SK-N-SH (cell line): ENCODE data around the gene ST6GALNAC5. TPM values are rescaled to one million over a fixed set of nuclear protein-coding genes. Genes with fewer than 3 reads are reported as not detected.

Source experiments
- CTCF ChIA-PET: fragments of 300-600, 350-600 bp; formaldehyde crosslinking; extraction: SDS; loops from one replicate; lab custom pipeline; 2021; lab: Yijun Ruan, JAX
- POLR2A ChIA-PET: fragments of 350-600 bp; sonication (Branson Sonifier 250); formaldehyde crosslinking; extraction: SDS; loops from one replicate; lab custom pipeline; 2020; ENCODE audit warnings: antibody characterized with exemption, inconsistent platforms; lab: Yijun Ruan, JAX
- DNase-seq: peaks from one replicate; pipeline ENCODE4 v3.0.0; 2012
- H2AFZ ChIP-seq: fragments of 200-600 bp; sonication (generic); 2 replicates; pipeline ENCODE4 v1.8.1; 2016; ENCODE audit warnings: antibody characterized with exemption, mild to moderate bottlenecking, low read depth
- H3F3A ChIP-seq: fragments of 200-600 bp; sonication (generic); replicated peaks from 2 replicates; pipeline ENCODE3; 2016; ENCODE audit warnings: antibody characterized with exemption, mild to moderate bottlenecking; ENCODE audit not compliant: insufficient read depth
- H3K27ac ChIP-seq, 2 experiments: fragments of 200-500 bp in 1 of 2; fragments of 200-600 bp in 1 of 2; sonication (Bioruptor generic) in 1 of 2; sonication (generic), shearing (Covaris generic) in 1 of 2; 2 replicates each; pipeline versions ENCODE4 v1.5.1 to v1.6.1; 2014 to 2016; ENCODE audit warnings: low read depth in 2 of 2, inconsistent platforms in 1 of 2, low read length in 1 of 2, mild to moderate bottlenecking in 1 of 2, mixed read lengths in 1 of 2
- H3K27me3 ChIP-seq: fragments of 200-600 bp; sonication (generic), shearing (Covaris generic); 2 replicates; pipeline ENCODE4 v1.6.1; 2016; ENCODE audit warnings: mixed run types; ENCODE audit not compliant: insufficient read depth
- H3K36me3 ChIP-seq, 2 experiments: fragments of 200-500 bp in 1 of 2; fragments of 200-600 bp in 1 of 2; sonication (Bioruptor generic) in 1 of 2; sonication (generic) in 1 of 2; replicated peaks in 1 of 2; 2 replicates each; pipeline versions ENCODE3 to v1.5.1; 2014 to 2016; ENCODE audit warnings: low read length in 1 of 2, mild to moderate bottlenecking in 1 of 2; ENCODE audit not compliant: insufficient read depth in 2 of 2, control insufficient read depth in 1 of 2
- H3K4me1 ChIP-seq, 2 experiments: fragments of 200-500 bp in 1 of 2; fragments of 200-600 bp in 1 of 2; sonication (Bioruptor generic) in 1 of 2; sonication (generic), shearing (Covaris generic) in 1 of 2; 2 replicates each; pipeline versions ENCODE4 v1.5.1 to v1.6.1; 2014 to 2016; ENCODE audit warnings: low read depth in 1 of 2, low read length in 1 of 2, mixed run types in 1 of 2; ENCODE audit not compliant: insufficient read depth in 2 of 2, control insufficient read depth in 1 of 2
- H3K4me2 ChIP-seq: fragments of 200-600 bp; sonication (generic), shearing (Covaris generic); 2 replicates; pipeline ENCODE4 v1.6.1; 2017; ENCODE audit warnings: mixed run types
- H3K4me3 ChIP-seq, 2 experiments: fragments of 200-500 bp in 1 of 2; fragments of 200-600 bp in 1 of 2; sonication (Bioruptor generic) in 1 of 2; sonication (generic), shearing (Covaris generic) in 1 of 2; 2 replicates each; pipeline versions ENCODE4 v1.5.1 to v1.8.1; 2014 to 2016; ENCODE audit warnings: low read depth in 2 of 2, inconsistent platforms in 1 of 2, low read length in 1 of 2, mild to moderate bottlenecking in 1 of 2, mixed read lengths in 1 of 2, moderate library complexity in 1 of 2
- H3K79me2 ChIP-seq: fragments of 200-600 bp; sonication (generic); 2 replicates; pipeline ENCODE4 v1.8.1; 2017; ENCODE audit warnings: mild to moderate bottlenecking; ENCODE audit not compliant: insufficient read depth
- H3K9ac ChIP-seq: fragments of 200-600 bp; sonication (generic); 2 replicates; pipeline ENCODE4 v1.6.1; 2017; ENCODE audit warnings: mixed run types
- H3K9me2 ChIP-seq: fragments of 200-600 bp; sonication (generic); 2 replicates; pipeline ENCODE4 v1.6.1; 2017; ENCODE audit warnings: mixed run types
- H3K9me3 ChIP-seq: fragments of 200-600 bp; sonication (generic); 2 replicates; pipeline ENCODE4 v1.6.1; 2017; ENCODE audit warnings: mixed run types, mild to moderate bottlenecking, moderate library complexity
- H4K20me1 ChIP-seq: fragments of 200-600 bp; sonication (generic); 2 replicates; pipeline ENCODE4 v1.6.1; 2017; ENCODE audit warnings: mild to moderate bottlenecking, mixed run types; ENCODE audit not compliant: insufficient read depth
- CHD2 ChIP-seq: fragments of 150-350 bp; IDR thresholded peaks from 2 replicates; pipeline ENCODE4 v1.6.1; 2018; ENCODE audit warnings: low read length; ENCODE audit not compliant: partially characterized antibody
- FOXJ3 ChIP-seq: sonication (generic); formaldehyde crosslinking; IDR thresholded peaks from 2 replicates; pipeline ENCODE4 v1.5.1; 2020; ENCODE audit warnings: mild to moderate bottlenecking, missing genetic modification reagents
- POLR2AphosphoS5 ChIP-seq: IDR thresholded peaks from 2 replicates; pipeline ENCODE4 v1.6.1; 2012; ENCODE audit warnings: low read depth, low read length
- RAD21 ChIP-seq: IDR thresholded peaks from 2 replicates; pipeline ENCODE4 v1.6.1; 2012; ENCODE audit warnings: mild to moderate bottlenecking, low read length
- YY1 ChIP-seq: IDR thresholded peaks from 2 replicates; pipeline ENCODE4 v1.4.0; 2012; ENCODE audit warnings: low read depth, mild to moderate bottlenecking
- WGBS: methylation state at CpG from one replicate; pipeline ENCODE4 v1.1.6; 2017; ENCODE audit warnings: low lambda C conversion rate; 5-methylcytosine and 5-hydroxymethylcytosine counted together
- polyA plus RNA-seq, 3 experiments: library from polyadenylated mRNA; depleted of rRNA; stranded (reverse); fragments of >200 nt; gene quantifications; 2 replicates each; pipeline ENCODE4 v1.2.3, GENCODE V29; 2012
- TF ChIP-seq, protein P1 (sequence below): IDR thresholded peaks from 2 replicates; pipeline ENCODE4 v1.4.0; 2012; ENCODE audit warnings: low read depth, borderline replicate concordance
- TF ChIP-seq, protein P2 (sequence below): IDR thresholded peaks from 2 replicates; pipeline ENCODE4 v1.6.1; 2012; ENCODE audit warnings: mild to moderate bottlenecking, low read depth, low read length, moderate library complexity
- TF ChIP-seq, protein P3 (sequence below): fragments of 150-350 bp; IDR thresholded peaks from 2 replicates; pipeline ENCODE4 v1.6.1; 2016; ENCODE audit warnings: mild to moderate bottlenecking, low read depth, low read length

The ST6GALNAC5 gene
- polyA plus RNA-seq, 1 of the 3 experiments (the other 2 are of a cell fraction) = 10.6 TPM

DNA sequence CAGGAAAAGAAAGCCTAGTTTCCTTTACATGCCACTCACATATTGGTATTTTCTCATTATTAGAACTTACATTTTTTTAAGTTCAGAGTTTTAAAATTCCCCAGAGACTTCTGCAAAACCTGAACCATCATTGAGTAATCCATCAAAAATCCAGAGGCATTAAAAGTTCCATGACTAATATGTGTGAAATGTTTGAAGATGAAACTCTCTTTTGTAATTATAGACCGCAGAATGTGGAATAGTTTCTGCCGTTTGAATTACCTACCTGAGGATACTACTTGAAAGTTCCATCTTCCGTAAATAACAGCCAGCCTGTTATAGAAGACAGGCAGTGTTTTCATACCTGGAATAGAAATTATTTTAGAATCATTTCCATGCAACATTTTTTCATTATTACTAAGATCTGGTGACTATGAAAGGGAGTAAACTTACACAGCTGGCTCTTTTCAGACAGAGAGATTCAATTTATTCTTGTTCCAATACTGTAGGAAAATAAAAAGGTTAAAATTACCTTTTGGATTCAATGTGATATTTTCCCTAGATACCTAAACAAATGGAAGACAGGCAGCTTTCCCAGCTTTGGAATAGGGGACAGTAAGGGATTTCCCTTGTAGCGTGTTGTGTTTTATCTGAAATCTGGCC lies 131.4 kb downstream of the ST6GALNAC5 start (continued):
- peak; percentile 66; the same call in 1 of the 2 replicates for TF ChIP-seq POLR2AphosphoS5
- TF ChIP-seq, protein P1, sequence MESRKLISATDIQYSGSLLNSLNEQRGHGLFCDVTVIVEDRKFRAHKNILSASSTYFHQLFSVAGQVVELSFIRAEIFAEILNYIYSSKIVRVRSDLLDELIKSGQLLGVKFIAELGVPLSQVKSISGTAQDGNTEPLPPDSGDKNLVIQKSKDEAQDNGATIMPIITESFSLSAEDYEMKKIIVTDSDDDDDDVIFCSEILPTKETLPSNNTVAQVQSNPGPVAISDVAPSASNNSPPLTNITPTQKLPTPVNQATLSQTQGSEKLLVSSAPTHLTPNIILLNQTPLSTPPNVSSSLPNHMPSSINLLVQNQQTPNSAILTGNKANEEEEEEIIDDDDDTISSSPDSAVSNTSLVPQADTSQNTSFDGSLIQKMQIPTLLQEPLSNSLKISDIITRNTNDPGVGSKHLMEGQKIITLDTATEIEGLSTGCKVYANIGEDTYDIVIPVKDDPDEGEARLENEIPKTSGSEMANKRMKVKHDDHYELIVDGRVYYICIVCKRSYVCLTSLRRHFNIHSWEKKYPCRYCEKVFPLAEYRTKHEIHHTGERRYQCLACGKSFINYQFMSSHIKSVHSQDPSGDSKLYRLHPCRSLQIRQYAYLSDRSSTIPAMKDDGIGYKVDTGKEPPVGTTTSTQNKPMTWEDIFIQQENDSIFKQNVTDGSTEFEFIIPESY = 0 out of 2 replicates have a peak, but pooled peaks have one; percentile 25
- TF ChIP-seq, protein P2, sequence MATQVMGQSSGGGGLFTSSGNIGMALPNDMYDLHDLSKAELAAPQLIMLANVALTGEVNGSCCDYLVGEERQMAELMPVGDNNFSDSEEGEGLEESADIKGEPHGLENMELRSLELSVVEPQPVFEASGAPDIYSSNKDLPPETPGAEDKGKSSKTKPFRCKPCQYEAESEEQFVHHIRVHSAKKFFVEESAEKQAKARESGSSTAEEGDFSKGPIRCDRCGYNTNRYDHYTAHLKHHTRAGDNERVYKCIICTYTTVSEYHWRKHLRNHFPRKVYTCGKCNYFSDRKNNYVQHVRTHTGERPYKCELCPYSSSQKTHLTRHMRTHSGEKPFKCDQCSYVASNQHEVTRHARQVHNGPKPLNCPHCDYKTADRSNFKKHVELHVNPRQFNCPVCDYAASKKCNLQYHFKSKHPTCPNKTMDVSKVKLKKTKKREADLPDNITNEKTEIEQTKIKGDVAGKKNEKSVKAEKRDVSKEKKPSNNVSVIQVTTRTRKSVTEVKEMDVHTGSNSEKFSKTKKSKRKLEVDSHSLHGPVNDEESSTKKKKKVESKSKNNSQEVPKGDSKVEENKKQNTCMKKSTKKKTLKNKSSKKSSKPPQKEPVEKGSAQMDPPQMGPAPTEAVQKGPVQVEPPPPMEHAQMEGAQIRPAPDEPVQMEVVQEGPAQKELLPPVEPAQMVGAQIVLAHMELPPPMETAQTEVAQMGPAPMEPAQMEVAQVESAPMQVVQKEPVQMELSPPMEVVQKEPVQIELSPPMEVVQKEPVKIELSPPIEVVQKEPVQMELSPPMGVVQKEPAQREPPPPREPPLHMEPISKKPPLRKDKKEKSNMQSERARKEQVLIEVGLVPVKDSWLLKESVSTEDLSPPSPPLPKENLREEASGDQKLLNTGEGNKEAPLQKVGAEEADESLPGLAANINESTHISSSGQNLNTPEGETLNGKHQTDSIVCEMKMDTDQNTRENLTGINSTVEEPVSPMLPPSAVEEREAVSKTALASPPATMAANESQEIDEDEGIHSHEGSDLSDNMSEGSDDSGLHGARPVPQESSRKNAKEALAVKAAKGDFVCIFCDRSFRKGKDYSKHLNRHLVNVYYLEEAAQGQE = no peak
- TF ChIP-seq, all 33 proteins: peak for 14

DNA sequence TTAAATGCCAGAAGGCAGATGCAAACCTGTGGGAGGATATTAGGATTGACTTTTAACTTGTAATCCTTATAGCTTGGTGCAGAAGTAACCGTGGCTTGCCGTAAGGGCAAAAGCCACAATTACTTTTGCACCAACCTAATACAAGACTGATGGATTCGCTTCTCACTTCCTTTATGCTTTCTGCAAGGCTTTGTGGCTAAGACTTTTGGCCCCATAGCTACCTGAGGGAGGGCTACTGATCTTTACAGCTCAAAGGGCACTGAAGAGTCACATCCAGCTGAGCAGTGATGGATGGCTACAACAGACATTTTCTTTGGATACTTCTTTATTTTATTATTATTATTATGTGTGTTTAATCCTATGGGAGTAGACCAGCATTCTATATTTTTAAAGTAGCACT lies 140.4 kb downstream of the ST6GALNAC5 start:
- H3K4me2 ChIP-seq = no peak overlapping the region
- H2AFZ ChIP-seq = no peak overlapping the region
- no peaks in the 10 kb centered on the region for H4K20me1 ChIP-seq
- H3K4me1 ChIP-seq = no peaks in the 10 kb centered on the region; a peak in 1 of 4 replicates
- H3K4me3 ChIP-seq = no peak overlapping the region
- no peaks in the 10 kb centered on the region for H3K79me2 ChIP-seq
- ChIA-PET CTCF (interaction anchor here (0.7 to 1.5 kb wide), 2 partner anchors 15 to 36 kb away, joined by 3 read pairs; no protein-coding TSS in a partner anchor), POLR2A (no interaction called here)
- no peaks in the 10 kb centered on the region for H3K36me3 ChIP-seq
- H3K9ac ChIP-seq = no peak overlapping the region
- WGBS = 89% methylated on average over 3 of the region's 3 CpGs
- H3K9me3 ChIP-seq = no peaks in the 10 kb centered on the region
- H3K9me2 ChIP-seq = no peaks in the 10 kb centered on the region
- H3F3A ChIP-seq = no peaks in the 10 kb centered on the region
- H3K27me3 ChIP-seq = no peaks in the 10 kb centered on the region
- TF ChIP-seq RAD21 = no peak
- TF ChIP-seq, protein P3, sequence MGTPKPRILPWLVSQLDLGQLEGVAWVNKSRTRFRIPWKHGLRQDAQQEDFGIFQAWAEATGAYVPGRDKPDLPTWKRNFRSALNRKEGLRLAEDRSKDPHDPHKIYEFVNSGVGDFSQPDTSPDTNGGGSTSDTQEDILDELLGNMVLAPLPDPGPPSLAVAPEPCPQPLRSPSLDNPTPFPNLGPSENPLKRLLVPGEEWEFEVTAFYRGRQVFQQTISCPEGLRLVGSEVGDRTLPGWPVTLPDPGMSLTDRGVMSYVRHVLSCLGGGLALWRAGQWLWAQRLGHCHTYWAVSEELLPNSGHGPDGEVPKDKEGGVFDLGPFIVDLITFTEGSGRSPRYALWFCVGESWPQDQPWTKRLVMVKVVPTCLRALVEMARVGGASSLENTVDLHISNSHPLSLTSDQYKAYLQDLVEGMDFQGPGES = no peak
- no peak for TF ChIP-seq FOXJ3
- TF ChIP-seq CHD2 = no peak
- TF ChIP-seq, protein P1 = no peak
- TF ChIP-seq YY1 = no peak
- DNase-seq = no peak
- no peak overlapping the region for H3K27ac ChIP-seq
